ENCODE measurements around the gene PCCA.

DNA sequence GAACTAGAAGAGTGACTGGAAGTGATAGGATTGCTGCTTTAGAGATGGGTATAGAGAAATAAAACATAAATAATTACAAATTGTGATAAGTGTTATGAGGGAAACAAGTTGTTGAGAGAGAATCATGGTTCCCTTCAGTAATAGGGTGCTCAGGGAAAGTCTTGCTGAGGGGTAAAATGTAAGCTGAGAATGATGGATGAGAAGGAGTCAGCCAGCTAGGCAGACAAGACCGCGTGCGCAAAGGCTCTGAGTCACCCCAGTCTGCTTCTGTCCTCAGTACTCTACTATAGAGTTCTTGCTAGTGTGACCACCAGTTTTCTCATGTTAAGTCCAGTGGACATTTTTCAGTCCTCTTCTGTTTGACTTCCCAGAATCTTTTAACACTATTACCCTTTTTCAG lies 39.5 kb downstream of the PCCA start:
- TF ChIP-seq, protein P1, sequence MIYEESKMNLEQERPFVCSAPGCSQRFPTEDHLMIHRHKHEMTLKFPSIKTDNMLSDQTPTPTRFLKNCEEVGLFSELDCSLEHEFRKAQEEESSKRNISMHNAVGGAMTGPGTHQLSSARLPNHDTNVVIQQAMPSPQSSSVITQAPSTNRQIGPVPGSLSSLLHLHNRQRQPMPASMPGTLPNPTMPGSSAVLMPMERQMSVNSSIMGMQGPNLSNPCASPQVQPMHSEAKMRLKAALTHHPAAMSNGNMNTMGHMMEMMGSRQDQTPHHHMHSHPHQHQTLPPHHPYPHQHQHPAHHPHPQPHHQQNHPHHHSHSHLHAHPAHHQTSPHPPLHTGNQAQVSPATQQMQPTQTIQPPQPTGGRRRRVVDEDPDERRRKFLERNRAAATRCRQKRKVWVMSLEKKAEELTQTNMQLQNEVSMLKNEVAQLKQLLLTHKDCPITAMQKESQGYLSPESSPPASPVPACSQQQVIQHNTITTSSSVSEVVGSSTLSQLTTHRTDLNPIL (CRISPR knock-in tag; IDR thresholded peaks at IDR 0.05; ENCODE audit: low read depth), result no peak
- TF ChIP-seq, protein P2, sequence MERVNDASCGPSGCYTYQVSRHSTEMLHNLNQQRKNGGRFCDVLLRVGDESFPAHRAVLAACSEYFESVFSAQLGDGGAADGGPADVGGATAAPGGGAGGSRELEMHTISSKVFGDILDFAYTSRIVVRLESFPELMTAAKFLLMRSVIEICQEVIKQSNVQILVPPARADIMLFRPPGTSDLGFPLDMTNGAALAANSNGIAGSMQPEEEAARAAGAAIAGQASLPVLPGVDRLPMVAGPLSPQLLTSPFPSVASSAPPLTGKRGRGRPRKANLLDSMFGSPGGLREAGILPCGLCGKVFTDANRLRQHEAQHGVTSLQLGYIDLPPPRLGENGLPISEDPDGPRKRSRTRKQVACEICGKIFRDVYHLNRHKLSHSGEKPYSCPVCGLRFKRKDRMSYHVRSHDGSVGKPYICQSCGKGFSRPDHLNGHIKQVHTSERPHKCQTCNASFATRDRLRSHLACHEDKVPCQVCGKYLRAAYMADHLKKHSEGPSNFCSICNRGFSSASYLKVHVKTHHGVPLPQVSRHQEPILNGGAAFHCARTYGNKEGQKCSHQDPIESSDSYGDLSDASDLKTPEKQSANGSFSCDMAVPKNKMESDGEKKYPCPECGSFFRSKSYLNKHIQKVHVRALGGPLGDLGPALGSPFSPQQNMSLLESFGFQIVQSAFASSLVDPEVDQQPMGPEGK (CRISPR knock-in tag; IDR thresholded peaks at IDR 0.05; ENCODE audit: borderline replicate concordance), result no peak
- TF ChIP-seq ARNTL (CRISPR knock-in tag; IDR thresholded peaks at IDR 0.05; ENCODE audit: borderline replicate concordance, low read depth), result no peak
- no peak for TF ChIP-seq RARB (CRISPR knock-in tag; IDR thresholded peaks at IDR 0.05)
- TF ChIP-seq SNAI2 (CRISPR knock-in tag; IDR thresholded peaks at IDR 0.05), result no peak
- TF ChIP-seq ZFP30 (CRISPR knock-in tag; IDR thresholded peaks at IDR 0.05), result no peak
- TF ChIP-seq ZNF70 (CRISPR knock-in tag; IDR thresholded peaks at IDR 0.05), result no peak

Measured in SK-N-SH treated with all-trans-retinoic acid at 6 μM for 48 hours (cell line).